Stimulated activated CD8-positive, alpha-beta memory T cell treated with anti-CD3 and anti-CD28 coated beads, Interleukin-7, amount 100 ng/mL, for 24 hours (primary cell): ENCODE results near the gene DDX5.
"Not testable (repeated sequence)": the region's sequence is repeated elsewhere in the genome, so short reads cannot be mapped to it uniquely, and the experiment has no call there.

ENCODE experiments used
- DNase-seq: peaks from one replicate; pipeline ENCODE4 v3.0.0-alpha.2; 2020; ENCODE audit warnings: low read depth

Gene DDX5

DNA sequence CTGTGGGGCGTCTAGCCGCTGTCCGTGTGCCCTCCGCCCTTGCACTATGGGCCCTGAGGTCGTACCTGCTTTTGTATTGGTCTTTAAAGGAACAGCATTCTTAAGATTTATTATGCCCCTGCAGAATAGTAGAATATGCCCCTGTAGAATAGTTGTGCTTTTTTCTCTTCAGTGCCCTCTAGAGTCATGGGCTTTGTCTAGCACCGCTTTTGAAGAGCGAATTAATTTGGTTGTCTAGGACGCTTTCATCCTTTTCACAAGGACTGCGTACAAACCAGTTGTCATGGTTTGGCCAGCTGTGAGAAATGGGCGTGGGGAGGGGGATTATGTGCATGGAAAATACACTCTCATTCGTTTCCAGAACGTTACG is 1.3 kb upstream of the DDX5 start:
- no peak for DNase-seq

DNA sequence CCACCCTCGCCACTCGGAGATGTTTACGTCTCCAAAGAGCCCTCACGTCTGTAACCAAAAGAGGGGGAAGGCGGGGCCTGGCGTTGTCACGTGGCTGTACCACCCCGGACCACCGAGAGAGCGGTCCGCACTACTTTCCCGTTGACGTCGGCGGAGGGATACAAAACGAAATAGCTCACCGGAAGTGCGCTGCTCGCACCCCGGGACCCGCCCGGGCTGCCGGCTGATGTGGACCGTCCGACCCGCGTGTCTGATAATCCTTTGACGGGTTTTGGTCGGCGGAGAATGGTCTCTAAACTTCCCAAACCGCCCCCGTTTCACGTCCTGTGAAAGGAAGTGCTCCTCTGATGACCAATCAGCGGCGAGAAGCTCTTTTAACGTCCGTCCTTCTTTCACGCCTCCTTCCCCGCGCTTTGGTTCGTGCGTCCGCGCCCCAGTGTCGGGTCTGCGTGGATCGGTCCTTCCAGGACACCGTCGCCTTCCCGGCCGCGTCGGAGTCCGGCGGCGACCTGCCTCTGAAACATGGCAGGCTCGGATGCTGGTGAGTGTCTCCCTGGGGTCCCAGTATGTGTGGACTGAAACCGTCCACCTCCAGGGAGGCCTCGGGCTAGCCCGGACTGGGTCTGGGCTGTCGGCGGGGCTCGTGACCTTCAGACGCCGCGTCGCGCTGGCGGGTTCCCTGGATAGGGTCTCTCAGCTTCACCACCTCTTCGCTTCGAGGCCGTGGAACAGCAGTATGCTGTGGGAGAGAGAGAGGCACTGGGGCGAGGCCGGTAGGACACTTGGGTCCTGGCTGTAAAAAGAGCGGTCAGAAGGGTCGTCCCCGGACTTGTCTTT is 705 bp upstream of the DDX5 start, which contains the start of gene CEP95:
Gene CEP95, plus strand, starts transcription at position 402 of the 837 bp plus-strand sequence. Its CDS starts 121 bp downstream, at position 523.
- DNase-seq: peak; percentile 95

DNA sequence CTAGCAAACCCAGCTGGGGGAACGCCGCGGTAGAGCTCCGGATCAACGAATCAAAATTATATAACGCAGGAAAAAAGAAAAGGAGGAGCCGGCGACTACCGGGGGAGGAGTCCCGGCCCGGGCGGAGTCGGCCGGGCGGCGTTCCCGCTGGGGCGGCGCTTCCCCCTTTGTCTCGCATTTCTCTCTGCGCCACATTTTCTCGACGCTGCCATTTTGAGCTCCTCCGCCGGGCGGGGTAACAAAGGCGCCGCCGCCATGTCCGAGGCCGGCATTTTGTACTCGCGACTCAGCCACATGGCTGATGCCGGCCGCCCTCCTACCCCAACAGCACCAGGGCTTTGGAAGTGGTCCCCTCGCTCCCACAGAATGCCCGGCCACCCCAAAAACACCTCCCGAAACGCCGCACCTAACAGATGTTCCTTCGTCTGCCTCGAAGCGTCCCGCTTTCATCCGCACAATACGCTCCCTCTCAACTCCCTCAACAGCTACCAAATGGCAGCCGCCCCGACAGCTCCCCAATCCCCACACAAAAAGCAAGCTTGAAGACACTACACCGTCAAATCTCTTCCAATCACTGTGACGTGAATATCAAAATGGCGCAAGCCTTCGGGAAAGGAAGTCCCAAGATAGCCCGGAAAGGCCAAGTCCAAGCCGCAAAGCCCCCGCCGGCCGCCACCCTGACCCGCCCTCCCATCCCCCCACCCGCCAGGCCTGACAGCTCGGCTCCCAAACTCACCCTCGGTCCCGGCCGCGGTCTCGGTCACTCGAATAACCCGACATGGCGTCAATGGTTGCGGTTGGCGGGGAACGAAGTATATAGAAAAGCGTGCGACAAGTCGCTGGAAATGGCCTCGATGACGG is 519 bp downstream of the DDX5 start:
- peak; percentile 55 for DNase-seq

DNA sequence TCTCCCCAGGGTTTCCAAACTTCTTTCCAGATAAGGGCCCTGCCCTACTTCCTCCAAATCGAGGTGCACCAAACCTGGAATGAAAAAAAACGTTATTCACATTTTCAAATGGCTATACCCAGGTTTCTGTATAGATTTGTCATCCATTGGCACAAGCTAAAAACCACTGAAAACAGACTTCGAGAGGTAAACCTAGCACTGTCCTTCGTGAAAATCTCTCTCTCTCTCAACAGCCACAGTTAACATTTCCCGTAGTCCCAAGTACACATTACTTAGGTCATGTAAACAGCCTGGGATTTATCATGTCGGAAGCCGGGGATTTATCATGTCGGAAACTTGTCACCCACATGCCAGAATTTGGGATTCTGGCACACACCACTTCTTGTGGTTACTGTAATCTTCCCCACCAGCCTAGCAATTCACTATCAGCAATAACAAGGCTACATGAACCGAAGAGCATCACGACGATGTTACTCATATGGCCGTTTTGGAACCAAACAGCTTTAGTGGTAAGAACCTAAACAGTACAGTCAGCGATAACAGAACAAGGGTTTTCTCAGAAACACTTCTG is 1.2 kb downstream of the DDX5 start:
- DNase-seq: no peak

DNA sequence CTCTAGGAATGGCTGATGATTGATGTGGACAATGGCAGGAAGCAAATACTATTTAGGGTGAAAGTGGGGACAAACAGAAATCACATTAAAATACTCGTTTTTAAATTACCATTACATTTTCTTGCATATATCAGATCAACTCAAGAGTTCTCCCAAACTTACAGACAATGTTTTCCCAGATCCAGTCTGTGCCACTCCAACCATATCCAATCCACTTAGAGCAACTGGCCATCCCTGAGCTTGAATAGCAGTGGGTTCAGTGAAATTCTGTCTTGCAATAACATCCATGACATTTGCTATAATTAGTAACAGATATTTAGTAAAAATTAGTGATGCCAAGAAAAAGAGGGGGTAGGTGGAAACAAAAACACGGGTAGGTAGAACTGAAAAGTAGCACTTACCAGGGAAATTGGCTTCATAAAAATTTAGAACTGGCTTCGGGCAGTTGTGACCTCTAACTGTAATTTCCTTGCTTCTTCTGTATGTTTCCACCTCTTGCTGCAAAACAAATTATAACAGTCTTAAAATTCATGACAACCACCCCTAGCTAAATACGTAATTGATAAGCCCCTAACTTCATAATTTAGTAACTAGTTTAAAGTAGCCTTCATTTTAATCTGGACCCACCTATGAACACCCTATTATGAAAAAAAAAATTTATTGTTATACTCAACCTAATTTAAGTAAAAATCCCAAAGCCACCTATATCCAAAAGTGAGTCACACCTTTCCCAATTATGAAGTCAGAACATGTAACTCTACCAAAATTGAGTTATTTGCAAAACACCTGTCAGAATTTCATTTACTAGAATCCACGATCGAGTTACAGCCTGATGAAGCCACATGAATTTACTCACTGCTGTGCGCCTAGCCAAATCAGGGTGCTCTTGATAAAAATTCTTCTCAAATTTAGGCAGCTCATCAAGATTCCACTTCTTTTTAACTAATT is 2.0 kb downstream of the DDX5 start:
- no peak for DNase-seq

DNA sequence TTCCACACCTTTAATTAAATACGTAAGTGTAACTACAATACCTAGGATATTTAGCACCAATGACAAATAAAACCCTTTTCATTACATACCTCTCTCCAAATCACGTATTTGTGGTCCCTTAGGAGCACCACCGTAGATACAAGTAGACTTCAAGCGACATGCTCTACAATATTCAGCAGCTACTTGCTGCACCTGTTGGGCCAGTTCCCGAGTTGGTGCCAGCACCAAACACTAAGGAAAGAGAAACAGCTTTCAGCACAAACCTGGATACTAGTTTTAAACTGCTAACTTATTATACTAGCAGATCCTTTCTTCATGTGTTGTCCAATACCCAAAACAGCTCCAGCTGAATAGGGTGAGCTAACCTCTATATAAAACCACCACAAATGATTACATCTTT is 2.7 kb downstream of the DDX5 start:
- no peak for DNase-seq

DNA sequence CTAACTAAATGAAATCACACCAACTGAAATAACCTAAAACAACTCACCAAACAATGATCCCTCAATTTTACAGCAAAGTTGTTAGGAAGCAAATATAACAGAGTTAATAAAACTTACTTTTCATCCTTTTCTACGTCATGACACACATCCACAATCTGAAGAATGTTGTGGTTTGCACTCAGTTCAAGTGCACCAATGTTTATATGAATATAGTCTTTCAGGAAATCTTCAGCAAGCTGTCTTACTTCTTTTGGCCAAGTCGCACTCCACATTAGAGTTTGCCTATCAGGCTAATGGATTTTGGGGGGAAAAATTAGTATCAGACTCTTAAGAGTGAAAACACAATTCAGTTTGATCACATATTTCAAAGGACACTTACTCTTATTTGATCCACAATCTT is 3.3 kb downstream of the DDX5 start:
- no peak for DNase-seq

DNA sequence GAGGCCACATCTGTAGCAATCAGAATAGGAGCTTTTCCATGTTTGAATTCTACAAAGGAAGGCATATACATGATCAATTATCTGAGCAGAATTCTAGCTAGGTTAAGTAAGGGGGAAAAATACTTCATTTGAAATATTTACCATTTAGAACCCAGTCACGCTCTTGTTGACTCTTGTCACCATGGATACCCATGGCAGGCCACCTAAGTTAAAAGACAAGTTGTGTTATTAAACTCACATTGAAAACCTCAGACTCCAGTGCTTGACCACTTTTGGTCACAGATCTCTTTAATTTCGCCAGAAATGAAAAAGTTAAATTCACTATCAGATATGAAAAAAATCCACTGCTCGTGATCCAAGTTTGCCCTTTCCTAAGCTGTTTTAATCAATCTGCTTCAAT is 4.1 kb downstream of the DDX5 start:
- no peak for DNase-seq

DNA sequence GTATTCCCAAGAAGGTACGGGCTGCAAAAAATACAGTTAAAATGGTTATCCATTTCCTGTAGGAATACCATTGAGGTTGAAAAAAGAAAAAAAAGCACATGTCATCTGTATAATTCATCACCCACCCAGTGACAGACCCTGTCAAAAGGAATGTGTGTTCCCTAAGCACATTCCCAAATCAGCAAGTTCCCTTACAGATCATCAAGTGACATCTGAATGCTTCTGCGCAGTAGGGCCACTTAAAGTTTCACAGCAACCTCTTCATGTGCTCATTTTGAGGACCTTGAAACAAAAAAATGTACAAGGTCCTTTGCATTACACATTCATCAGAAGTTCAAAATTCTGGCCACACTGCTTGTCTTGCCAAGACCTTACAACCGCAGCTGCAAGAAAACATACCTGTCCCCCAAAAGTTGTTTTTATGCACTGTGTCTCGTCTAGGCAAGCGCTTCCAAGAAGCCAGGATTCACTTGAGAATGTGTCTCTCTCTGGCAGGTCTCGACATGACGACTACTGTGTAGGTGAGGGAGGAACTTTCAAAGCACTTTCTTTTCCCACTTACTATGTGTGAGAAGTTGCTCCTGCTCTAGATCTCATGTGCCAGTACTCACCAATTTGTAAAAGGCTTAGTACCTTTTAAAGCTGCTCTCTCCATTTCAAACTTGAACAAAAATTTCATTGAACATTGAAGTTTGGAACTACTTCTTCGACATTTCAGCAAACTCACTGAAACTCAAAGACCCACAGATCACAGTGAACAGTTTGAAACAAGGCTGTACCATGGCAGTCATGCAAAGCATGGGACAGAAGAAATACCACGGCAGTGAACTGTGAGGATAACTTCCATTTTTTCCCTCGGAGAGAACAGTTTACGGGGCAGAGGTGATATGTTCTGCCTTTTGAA is 5.0 kb downstream of the DDX5 start:
- DNase-seq: no peak

DNA sequence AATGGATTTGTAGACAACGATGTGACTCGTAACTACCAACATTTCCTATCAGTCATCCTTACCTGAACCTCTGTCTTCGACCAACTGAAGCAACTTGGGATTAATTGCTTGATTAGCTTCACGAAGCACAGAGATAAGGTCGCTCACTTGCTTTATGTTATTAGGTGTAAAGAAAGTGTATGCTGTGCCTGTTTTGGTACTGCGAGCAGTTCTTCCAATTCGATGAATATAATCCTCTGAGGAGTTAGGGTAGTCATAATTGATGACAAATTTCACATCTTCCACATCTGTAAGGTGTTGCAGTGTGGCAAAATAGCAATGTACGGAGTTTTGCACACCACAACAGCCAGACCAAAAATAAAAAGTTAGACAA is 5.6 kb downstream of the DDX5 start:
- DNase-seq: no peak

DNA sequence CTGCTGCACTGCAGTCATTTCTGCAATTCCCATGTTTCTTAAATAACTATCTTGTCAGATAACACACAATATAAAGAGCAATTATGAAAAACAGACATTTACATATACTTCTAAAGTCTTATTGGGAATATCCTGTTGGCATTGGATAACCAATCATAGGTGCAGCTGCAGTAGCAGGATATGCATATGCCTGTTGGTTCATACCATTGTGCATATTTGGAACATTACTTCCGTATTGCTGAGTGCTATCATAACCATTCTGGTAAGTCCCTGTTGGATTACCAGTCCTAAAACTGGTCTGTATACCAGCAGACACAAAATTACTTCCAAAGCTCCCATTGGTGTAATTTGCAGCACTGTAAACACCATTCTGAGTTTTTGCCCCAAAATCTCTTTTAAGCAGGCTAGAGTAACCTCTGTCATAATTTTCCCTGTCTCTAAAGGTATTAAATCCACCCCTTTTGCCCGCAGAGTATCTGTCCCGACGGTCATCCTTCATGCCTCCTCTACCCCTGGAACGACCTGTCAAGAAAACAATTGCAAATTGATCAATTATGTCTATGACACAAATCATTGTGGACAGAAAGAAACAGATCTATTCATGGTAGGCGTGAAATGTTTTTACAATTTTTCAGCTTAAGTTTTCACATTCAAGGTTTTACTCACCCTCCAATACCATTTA is 6.1 kb downstream of the DDX5 start:
- no peak for DNase-seq

DNA sequence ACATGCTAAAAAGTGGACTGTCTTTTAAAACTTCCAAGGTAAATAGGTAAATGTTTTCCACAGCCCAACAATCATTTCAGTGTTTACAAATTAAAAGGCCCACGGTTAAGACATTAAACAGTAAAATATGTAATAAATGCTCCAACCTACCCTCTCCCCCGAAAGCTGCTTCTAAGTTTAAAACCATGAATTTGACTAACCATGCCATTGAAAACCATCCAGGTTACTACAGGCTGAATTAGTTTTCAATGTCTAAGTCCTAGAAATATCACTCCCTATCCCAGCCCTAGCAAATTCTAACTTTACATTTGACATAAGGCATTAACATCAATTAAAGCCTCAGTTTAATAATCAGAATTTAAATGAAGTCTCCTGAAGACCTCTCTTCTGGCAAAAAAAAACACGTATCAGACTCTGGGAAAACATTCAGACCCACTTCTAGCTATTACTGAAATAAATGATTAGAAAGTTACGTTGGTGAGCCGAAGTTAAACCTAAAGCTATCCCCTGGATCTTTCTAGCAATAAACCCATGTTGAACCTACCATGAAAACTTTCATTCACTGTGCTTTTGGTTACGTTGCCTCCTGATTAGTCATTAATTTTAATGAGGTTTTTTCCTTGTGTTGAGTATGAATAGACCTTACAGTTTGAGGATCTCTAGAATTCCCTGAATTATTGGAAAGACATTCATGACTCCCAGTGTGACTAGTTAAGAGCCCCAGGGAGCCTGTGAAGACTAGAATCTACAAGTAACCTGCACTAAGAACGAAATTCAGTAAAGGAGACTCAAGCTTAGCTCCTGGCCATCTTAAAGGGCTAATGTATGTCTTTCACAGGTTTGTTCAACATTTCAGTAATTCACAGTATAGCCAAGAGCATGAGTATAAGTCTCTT is 7.5 kb downstream of the DDX5 start:
- no peak for DNase-seq

DNA sequence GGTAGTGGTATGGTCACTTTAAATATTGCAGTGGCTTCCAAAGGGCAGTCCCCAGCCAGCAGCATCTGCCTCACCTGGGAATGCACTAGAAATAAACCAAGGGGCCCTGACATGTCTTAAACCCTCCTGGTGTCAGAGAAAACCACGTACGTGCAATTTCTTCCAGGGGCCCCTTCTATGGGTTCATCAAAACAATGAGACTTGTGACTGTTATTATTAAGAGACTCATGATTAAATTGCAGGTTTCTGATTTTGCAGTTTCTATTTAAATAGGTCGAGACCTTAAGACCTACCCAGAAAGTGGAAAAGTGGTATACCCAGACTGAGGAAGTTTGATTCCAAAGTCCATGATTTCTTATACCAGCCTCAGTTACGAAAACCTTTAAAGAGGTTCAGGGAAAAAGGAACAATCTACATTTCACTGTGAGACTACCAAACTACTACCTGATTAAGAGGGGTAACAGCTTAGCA is 8.5 kb downstream of the DDX5 start:
- DNase-seq: no peak

DNA sequence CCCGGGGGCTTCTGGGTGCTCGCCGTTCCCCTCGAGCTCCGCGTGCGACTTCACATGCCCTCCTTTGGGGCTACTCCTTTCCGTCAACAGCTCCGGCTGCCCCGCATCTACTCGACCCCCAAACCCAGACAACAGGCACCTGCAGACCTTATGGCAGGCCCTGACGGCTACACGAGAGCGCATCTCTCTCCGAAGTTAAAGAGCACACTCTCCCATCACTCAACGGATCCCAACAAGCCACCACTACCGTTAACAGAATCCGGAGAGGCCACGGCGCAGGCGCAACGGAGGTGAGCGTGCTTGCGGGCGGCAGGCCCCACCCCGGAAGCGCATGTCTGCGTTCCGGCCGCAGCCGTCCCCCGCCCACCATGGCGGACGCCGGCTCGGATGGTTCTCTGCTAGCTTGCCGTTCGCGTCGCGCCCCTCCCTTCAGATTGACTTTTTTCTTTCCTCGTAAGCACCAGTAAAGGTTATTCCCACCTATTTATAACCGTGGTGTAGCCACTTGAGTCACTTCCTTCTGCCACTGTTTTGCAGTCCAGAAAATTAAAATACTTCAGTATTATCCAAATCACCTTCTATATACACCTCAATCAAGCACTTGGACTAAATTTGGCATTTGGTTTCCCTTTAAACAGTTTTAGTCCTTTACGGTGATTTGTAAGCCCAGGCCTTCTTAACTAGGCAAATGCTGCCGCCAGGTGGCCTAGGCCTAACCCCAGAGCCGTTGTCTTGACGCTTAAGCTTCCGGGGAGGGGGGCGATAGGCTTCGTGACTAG is 9.1 kb downstream of the DDX5 start, which contains the start of gene POLG2:
Gene POLG2, minus strand, starts transcription at position 269 of the 779 bp plus-strand sequence. Its CDS starts 86 bp downstream, at position 183.
- peak; percentile 90 for DNase-seq

DNA sequence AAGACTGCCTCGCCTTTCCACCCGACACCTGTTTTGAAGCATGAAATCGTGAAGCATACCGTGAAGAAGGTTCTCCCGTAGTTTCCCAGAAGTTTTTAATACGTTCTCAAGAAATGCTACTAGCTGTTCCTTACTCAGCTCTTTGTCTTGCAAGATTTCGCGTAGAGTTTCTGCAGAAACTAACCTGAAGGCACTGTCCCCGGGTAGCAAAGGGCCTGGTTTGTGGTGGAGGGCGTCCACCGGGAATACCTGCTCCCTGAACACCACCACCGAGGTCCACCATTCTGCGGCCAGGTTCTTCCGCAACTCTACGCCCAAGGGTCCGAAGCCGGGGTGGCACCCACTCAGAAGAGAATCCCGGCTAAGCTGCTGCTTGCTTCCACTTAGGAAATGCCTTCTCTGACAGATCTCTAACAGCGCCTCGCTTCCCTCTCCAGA is 9.7 kb downstream of the DDX5 start:
- DNase-seq: no peak

DNA sequence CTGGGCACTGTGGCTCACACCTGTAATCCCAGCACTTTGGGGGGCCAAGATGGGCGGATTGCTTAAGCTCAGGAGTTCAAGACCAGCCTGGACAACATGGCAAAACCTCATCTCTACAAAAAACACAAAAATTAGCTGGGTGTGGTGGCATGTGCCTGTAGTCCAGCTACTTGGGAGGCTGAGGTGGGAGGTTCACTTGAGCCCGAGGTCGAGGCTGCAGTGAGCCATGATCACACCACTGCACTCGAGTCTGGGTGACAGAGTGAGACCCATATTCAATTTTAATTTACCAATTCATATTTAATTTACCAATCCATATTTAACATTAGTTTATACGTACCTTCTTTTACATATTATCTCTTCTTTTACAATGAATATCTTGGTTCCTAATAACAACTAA is 10.8 kb downstream of the DDX5 start:
- DNase-seq: not testable (repeated sequence)

DNA sequence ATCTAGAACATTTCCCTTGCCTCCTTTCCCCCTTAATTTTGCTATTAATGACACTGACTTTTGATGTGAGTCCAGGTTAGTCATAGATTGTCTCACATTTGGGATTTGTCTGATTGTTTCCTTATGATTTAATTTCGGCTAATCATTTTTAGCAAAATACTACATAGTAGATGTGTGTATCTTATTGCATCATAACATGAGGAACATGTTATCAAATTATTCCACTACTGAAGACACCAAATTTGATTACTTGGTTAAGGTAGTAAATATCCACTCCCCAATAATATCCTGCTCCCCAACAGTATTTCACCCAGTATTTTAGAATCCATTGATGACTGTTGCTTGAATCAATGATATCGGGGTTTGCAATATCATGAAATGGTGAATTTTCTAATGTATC is 12.0 kb downstream of the DDX5 start:
- no peak for DNase-seq
